Uterus (tissue), 2 donors: ENCODE results near the gene ATP10A.

Source experiments
- CTCF ChIP-seq, 4 experiments: fragments of 200-600 bp in 2 of 4; fragments of 450-650 bp in 2 of 4; sonication (generic) in 2 of 4; IDR thresholded peaks; one replicate each; pipeline ENCODE4 v1.5.1; 2016 to 2019; ENCODE audit warnings: antibody characterized with exemption in 4 of 4, mild to moderate bottlenecking in 2 of 4, moderate library complexity in 1 of 4
- POLR2A ChIP-seq, 2 donors: fragments of 450-650 bp; IDR thresholded peaks; one replicate each; pipeline ENCODE4 v1.6.1; 2016; ENCODE audit warnings: antibody characterized with exemption in 2 of 2, mild to moderate bottlenecking in 1 of 2, moderate library complexity in 1 of 2

- TF ChIP-seq CTCF (IDR thresholded peaks at IDR 0.05) (no peak), POLR2A (IDR thresholded peaks at IDR 0.05) (no peak)
These were observed 8.3 kb upstream of the ATP10A start for GRCh38 chr15:25871403-25871802.
